ENCODE results near the gene CTSA.

DNA sequence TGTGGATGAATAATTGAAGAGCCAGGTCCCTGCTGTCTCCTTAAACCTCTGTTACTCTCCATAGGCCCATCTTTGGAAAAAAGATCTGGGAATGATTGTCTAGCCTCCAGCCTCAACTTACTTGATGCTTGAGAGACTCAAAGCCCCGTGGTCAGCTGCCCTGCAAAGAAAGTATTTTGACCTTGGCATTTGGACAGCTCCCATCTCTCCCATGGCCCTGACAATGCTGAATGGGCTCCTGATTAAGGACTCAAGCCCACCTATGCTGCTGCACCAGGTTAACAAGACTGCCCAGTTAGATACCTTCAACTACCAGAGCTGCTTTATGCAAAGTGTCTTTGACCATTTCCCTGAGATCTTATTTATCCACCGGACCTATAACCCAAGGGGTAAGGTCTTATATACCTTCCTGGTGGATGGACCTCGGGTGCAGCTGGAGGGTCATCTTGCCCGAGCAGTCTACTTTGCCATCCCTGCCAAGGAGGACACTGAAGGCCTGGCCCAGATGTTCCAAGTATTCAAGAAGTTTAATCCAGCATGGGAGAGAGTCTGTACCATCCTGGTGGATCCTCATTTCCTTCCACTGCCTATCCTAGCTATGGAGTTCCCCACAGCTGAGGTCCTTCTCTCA is 8.6 kb upstream of the CTSA start:
- TF ChIP-seq, protein P1, sequence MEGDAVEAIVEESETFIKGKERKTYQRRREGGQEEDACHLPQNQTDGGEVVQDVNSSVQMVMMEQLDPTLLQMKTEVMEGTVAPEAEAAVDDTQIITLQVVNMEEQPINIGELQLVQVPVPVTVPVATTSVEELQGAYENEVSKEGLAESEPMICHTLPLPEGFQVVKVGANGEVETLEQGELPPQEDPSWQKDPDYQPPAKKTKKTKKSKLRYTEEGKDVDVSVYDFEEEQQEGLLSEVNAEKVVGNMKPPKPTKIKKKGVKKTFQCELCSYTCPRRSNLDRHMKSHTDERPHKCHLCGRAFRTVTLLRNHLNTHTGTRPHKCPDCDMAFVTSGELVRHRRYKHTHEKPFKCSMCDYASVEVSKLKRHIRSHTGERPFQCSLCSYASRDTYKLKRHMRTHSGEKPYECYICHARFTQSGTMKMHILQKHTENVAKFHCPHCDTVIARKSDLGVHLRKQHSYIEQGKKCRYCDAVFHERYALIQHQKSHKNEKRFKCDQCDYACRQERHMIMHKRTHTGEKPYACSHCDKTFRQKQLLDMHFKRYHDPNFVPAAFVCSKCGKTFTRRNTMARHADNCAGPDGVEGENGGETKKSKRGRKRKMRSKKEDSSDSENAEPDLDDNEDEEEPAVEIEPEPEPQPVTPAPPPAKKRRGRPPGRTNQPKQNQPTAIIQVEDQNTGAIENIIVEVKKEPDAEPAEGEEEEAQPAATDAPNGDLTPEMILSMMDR (IDR thresholded peaks at IDR 0.05) = no peak
- TF ChIP-seq POLR2A (IDR thresholded peaks at IDR 0.05) = no peak

All from body of pancreas (tissue), 4 donors.